Measurements from ENCODE around the gene CENPU.
"Not testable (repeated sequence)": the region's sequence is repeated elsewhere in the genome, so short reads cannot be mapped to it uniquely, and the experiment has no call there.

CENPU gene

GRCh38 chr4:184666670-184667069 lies 67.2 kb downstream of the CENPU start:
- TF ChIP-seq CTCF (IDR thresholded peaks at IDR 0.05; ENCODE audit: low read depth, low read length): no peak
- DNase-seq (ENCODE audit: extremely low read depth, low read depth): no peak

DNA sequence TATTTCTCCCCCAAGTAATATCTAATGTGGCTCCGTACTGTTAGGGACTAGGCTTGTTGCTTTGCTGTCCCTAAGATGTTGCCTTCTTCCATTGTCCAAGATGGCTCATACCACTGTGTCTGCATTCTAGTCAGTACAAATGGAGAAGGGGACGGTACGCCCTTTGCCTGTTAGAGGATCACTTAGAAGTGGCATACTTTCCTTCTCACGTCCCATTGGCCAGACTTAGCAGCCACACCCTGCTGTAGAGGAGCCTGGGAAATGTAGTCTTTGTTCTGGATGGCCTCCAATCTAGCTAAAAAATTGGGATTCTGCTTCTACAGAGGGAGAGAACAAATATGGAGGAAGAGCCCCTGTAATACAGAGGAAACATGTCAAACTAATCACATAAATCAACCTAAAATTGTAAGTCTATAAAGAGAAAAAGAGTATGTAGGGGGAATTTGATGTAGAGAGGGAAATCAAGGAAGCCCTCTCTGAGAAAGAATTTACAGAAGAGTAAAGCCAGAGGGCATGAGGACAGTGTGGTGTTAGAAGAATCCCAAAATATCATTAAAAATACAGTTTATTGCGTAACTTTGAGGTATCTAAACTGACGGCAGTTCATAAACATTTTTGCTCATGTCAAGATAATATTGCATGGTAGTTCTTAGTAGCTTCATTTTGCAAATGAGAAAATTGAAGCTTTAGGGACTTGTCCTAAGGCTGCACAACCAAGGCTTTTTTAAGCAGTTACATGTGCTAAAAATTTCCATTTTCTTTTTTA lies 69.3 kb downstream of the CENPU start:
- TF ChIP-seq CTCF (IDR thresholded peaks at IDR 0.05; ENCODE audit: low read depth, low read length): no peak
- DNase-seq (ENCODE audit: extremely low read depth, low read depth): no peak

GRCh38 chr4:184662236-184662635 lies 71.7 kb downstream of the CENPU start:
- no peak for DNase-seq (ENCODE audit: extremely low read depth, low read depth)
- no peak for TF ChIP-seq CTCF (IDR thresholded peaks at IDR 0.05; ENCODE audit: low read depth, low read length)

DNA sequence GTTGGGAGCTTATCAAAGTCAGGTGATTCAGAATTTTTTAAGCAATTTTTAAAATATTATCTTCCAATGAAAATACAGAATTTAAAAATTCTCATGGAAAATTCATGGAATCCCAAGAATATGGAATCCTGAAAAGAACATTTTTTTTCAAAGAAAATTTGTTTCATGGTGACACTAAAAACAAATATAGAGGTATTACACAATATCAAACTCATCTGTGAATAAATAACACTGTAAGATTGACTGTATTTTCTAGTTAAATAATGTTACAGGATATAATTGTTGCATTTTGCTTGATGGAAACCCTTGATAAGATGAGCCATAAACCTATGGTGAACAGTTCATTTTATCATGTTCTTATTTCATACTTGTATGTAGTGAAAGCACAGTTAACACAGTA lies 72.9 kb downstream of the CENPU start:
- DNase-seq (ENCODE audit: extremely low read depth, low read depth): no peak

GRCh38 chr4:184657820-184658219 lies 76.1 kb downstream of the CENPU start:
- DNase-seq (ENCODE audit: extremely low read depth, low read depth): not testable (repeated sequence)

More for the DNA sequence above, 72.9 kb downstream of the CENPU start:
- TF ChIP-seq CTCF (IDR thresholded peaks at IDR 0.05; ENCODE audit: low read depth, low read length): no peak

DNA sequence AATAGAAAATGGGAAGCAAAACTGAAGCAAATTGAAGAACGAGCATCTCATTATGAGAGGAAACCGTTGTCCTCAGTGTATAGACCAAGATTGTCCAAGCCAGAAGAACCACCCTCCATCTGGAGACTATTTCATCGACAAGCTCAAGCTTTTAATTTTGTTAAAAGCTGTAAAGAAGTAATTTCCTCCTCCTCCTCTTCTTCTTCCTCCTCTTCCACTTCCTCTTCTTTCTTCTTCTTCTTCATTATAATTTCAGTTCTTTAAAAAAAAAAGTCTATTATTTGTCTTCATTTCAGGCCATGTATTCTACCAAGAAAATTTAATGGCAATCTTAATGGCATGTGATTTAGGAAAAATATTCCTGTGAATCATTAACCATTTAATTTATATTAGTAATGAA lies 76.8 kb downstream of the CENPU start:
- DNase-seq (ENCODE audit: extremely low read depth, low read depth): no peak
- no peak for TF ChIP-seq CTCF (IDR thresholded peaks at IDR 0.05; ENCODE audit: low read depth, low read length)

DNA sequence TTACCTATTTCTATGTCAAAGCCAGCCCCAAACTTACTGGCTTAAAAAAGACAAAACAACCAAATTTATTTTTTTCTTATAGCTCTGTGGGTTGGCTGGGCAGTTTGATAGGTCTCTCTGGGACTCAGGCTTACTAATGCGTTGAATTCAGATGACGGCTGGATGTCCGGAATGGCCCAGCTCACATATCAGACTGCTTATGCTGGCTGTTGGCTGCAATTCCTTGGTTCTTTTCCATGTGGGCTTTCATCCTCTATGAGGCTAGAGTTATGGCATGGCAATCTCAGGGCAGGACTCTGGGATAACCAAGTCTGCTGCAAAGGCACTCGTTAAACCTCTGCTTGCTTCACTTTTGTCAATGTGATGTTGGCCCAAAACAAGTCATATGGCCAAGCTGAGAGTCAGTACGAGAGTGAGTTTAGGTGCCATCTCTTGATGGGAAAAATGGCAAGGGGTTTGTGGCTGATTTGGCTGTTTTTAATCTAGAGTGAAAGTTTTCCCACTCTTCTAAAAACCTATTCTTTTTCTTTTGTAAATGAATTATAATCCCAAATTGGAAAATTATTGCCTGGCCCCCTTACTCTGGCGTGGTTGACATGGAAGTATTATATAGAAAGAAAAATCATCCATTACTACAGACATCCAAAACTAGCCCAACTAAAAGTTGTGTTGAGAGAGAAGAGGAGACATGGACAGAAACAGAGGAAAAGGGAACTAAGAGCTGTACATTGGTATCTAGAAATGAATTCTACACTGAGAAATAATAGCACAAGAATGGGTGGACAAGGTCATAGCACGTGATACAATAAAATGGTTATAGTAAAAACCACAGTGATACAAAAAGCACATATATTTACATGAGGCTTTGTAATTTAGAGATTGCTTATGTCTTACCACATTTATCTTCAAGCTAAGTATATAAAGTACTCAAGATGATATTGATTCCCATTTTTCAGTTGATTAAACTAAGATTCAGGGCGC lies 77.7 kb downstream of the CENPU start:
- TF ChIP-seq CTCF (IDR thresholded peaks at IDR 0.05; ENCODE audit: low read depth, low read length): no peak
- no peak for DNase-seq (ENCODE audit: extremely low read depth, low read depth)

Data from AG09319 (cell line).